K562 (cell line): ENCODE data around the gene PDZRN3. TPM values are rescaled to one million over a fixed set of nuclear protein-coding genes. Genes with fewer than 3 reads are reported as not detected.

ENCODE experiments used
- ATAC-seq: fragments of 200-7000 bp; cut with Tn5 transposase; 3 replicates; pipeline ENCODE4 v1.9.1; 2020; ENCODE audit warnings: moderate library complexity
- BruUV-seq: library from RNA; stranded (reverse); fragments of 400-500 nt; replicated peaks from 2 replicates; lab custom pipeline; 2021; lab: Mats Ljungman, UMichigan
- CTCF ChIA-PET: fragments of 300-600 bp; formaldehyde crosslinking; extraction: SDS; loops from one replicate; lab custom pipeline; 2021; ENCODE audit warnings: low intra/inter-chr PET ratio; lab: Yijun Ruan, JAX
- POLR2A ChIA-PET: fragments of 300-600, 350-650 bp; sonication (Branson Sonifier 250); formaldehyde crosslinking; extraction: SDS; loops from one replicate; lab custom pipeline; 2021; ENCODE audit warnings: antibody characterized with exemption, inconsistent platforms; lab: Yijun Ruan, JAX
- DNase-seq, 4 experiments: peaks; one replicate each; pipeline versions ENCODE4 v3.0.0 to v3.0.0-alpha.2; 2011 to 2018; ENCODE audit warnings: low spot score in 3 of 4, mixed read lengths in 3 of 4; ENCODE audit errors: extremely low read depth in 1 of 4
- FAIRE-seq: peaks from 2 replicates; lab custom pipeline; 2011; peaks lifted over from hg19 to GRCh38; lab: Jason Lieb, UNC
- H2AFZ ChIP-seq: 2 replicates; pipeline ENCODE4 v1.6.0; 2011; ENCODE audit warnings: low read depth, low read length, control low read depth, inconsistent platforms
- H3K27ac ChIP-seq: fragments of 200-600 bp; 3 replicates; pipeline ENCODE4 v1.8.0; 2011; ENCODE audit warnings: low read depth, mild to moderate bottlenecking, control low read depth, inconsistent platforms, low read length, moderate library complexity, mixed read lengths; ENCODE audit errors: extremely low read depth
- H3K27me3 ChIP-seq, 2 experiments: fragments of 300-600 bp in 1 of 2; 2 replicates in 1 of 2; 3 replicates in 1 of 2; pipeline versions ENCODE4 v1.6.0 to v1.8.0; 2011; ENCODE audit warnings: inconsistent platforms in 2 of 2, low read length in 2 of 2, mild to moderate bottlenecking in 1 of 2, mixed read lengths in 1 of 2, moderate library complexity in 1 of 2; ENCODE audit not compliant: control insufficient read depth in 2 of 2, insufficient read depth in 2 of 2
- H3K36me3 ChIP-seq: fragments of 300-600 bp; 3 replicates; pipeline ENCODE4 v1.8.0; 2011; ENCODE audit warnings: mild to moderate bottlenecking, low read length, inconsistent platforms; ENCODE audit not compliant: control insufficient read depth, insufficient read depth
- H3K4me1 ChIP-seq, 2 experiments: fragments of 200-600 bp in 1 of 2; replicated peaks in 1 of 2; 2 replicates in 1 of 2; 3 replicates in 1 of 2; pipeline versions ENCODE4 v1.5.1 to v1.8.0; 2011; ENCODE audit warnings: inconsistent platforms in 2 of 2, low read length in 2 of 2, mild to moderate bottlenecking in 1 of 2, mixed read lengths in 1 of 2, moderate library complexity in 1 of 2; ENCODE audit not compliant: control insufficient read depth in 2 of 2, insufficient read depth in 2 of 2
- H3K4me2 ChIP-seq: 2 replicates; pipeline ENCODE4 v1.6.1; 2011; ENCODE audit warnings: low read length, control low read depth, inconsistent platforms, mixed read lengths; ENCODE audit not compliant: insufficient read depth
- H3K4me3 ChIP-seq: fragments of 200-600 bp; sonication (generic), shearing (Covaris generic); 2 replicates; pipeline ENCODE4 v1.5.1; 2016; ENCODE audit warnings: control low read depth, inconsistent platforms
- H3K79me2 ChIP-seq: fragments of 200-600 bp; 3 replicates; pipeline ENCODE4 v1.8.0; 2011; ENCODE audit warnings: low read length, inconsistent platforms; ENCODE audit not compliant: control insufficient read depth, insufficient read depth
- H3K9ac ChIP-seq, 2 experiments: 2 replicates each; pipeline versions ENCODE4 v1.6.0 to v1.6.1; 2011; ENCODE audit warnings: low read depth in 2 of 2, low read length in 2 of 2, control low read depth in 1 of 2, inconsistent platforms in 1 of 2, mild to moderate bottlenecking in 1 of 2, mixed read lengths in 1 of 2; ENCODE audit not compliant: insufficient read depth in 1 of 2
- H3K9me1 ChIP-seq: one replicate; pipeline ENCODE4 v1.6.0; 2011; ENCODE audit warnings: inconsistent platforms, mild to moderate bottlenecking, low read length, moderate library complexity; ENCODE audit not compliant: control insufficient read depth, insufficient read depth
- H3K9me3 ChIP-seq: replicated peaks from 2 replicates; pipeline ENCODE4 v1.5.1; 2011; ENCODE audit warnings: low read depth, low read length, inconsistent platforms; ENCODE audit not compliant: control insufficient read depth, insufficient read depth
- H4K20me1 ChIP-seq: replicated peaks from 2 replicates; pipeline ENCODE4 v1.6.1; 2011; ENCODE audit warnings: low read length, inconsistent platforms, mixed read lengths; ENCODE audit not compliant: control insufficient read depth, insufficient read depth
- HNRNPK ChIP-seq: fragments of 200-400 bp; formaldehyde crosslinking; IDR thresholded peaks from one replicate; pipeline ENCODE4 v1.6.1; 2018; ENCODE audit warnings: mild to moderate bottlenecking, low read depth, low read length; ENCODE audit not compliant: poor library complexity, severe bottlenecking
- ILF3 ChIP-seq: fragments of 450-650 bp; IDR thresholded peaks from 2 replicates; pipeline ENCODE4 v1.6.1; 2018; ENCODE audit warnings: antibody characterized with exemption, mild to moderate bottlenecking, moderate library complexity, borderline replicate concordance
- KDM2B ChIP-seq: fragments of 250-450 bp; sonication (Bioruptor Pico); IDR thresholded peaks from 2 replicates; pipeline ENCODE4 v1.8.0; 2021; ENCODE audit warnings: mild to moderate bottlenecking, moderate library complexity
- MBD2 ChIP-seq: sonication (generic); IDR thresholded peaks from 2 replicates; pipeline ENCODE4 v1.6.1; 2016; ENCODE audit warnings: low read depth, borderline replicate concordance
- NFYB ChIP-seq: IDR thresholded peaks from 2 replicates; pipeline ENCODE4 v1.6.1; 2011; ENCODE audit warnings: mild to moderate bottlenecking, moderate library complexity; ENCODE audit not compliant: insufficient read length; ENCODE audit errors: extremely low read depth
- POLR2A ChIP-seq: fragments of 450-650 bp; conservative IDR thresholded peaks from 2 replicates; pipeline ENCODE4 v1.6.1; 2016
- PYGO2 ChIP-seq: fragments of 450-650 bp; IDR thresholded peaks from 2 replicates; pipeline ENCODE4 v1.6.1; 2016; ENCODE audit warnings: mild to moderate bottlenecking, missing genetic modification characterization, moderate library complexity, missing compliant biosample characterization
- RB1 ChIP-seq: fragments of 450-650 bp; IDR thresholded peaks from 2 replicates; pipeline ENCODE4 v1.6.1; 2017; ENCODE audit warnings: low read depth, mild to moderate bottlenecking
- SRSF7 ChIP-seq: fragments of 200-400 bp; formaldehyde crosslinking; optimal IDR thresholded peaks from 2 replicates; pipeline ENCODE3; 2017; ENCODE audit warnings: mild to moderate bottlenecking, low read depth, low read length
- U2AF2 ChIP-seq: fragments of 200-400 bp; formaldehyde crosslinking; optimal IDR thresholded peaks from 2 replicates; pipeline ENCODE3; 2017; ENCODE audit warnings: low read depth, mild to moderate bottlenecking, low read length
- ZBED1 ChIP-seq: IDR thresholded peaks from 2 replicates; pipeline ENCODE4 v1.6.1; 2014
- ZNF583 ChIP-seq: fragments of 250-450 bp; sonication (Bioruptor Pico); IDR thresholded peaks from 2 replicates; pipeline ENCODE4 v1.4.0; 2020
- ZNF766 ChIP-seq: fragments of 200-800 bp; sonication (Bioruptor generic); conservative IDR thresholded peaks from 2 replicates; pipeline ENCODE4 v1.6.1; 2016; ENCODE audit warnings: missing genetic modification characterization, missing compliant biosample characterization
- WGBS: fragments of 100-300 bp; shearing (Covaris generic); methylation state at CpG from one replicate; pipeline ENCODE4 v1.1.6; 2016; ENCODE audit warnings: low coverage, mixed read lengths; ENCODE audit not compliant: insufficient coverage; ENCODE audit errors: missing lambda C conversion rate; 5-methylcytosine and 5-hydroxymethylcytosine counted together
- in situ Hi-C: fragments of 300-500 bp; cut with MboI; formaldehyde crosslinking; loops from 4 replicates; pipeline ENCODE4 v1.15.0; 2018; ENCODE audit warnings: inconsistent platforms, mixed read lengths
- intact Hi-C: fragments of 100-400 bp; cut with micrococcal nuclease; formaldehyde crosslinking; loops from 2 replicates; pipeline ENCODE4 v1.14.2; 2022
- polyA plus RNA-seq, 8 experiments: library from polyadenylated mRNA; depleted of rRNA in 4 of 8; stranded (reverse) in 5 of 8; unstranded in 3 of 8; fragments of >200 nt; fragmentation: Nextera tagmentation in 2 of 8; fragmentation: Illumina TruSeq in 1 of 8; extraction: Ambion mirVana in 2 of 8; extraction: Trizol in 1 of 8; gene quantifications; 2 replicates each; pipeline versions ENCODE4 v1.2.1 to v1.2.3, GENCODE V29; 2011 to 2014; ENCODE audit warnings: inconsistent platforms in 1 of 8, missing spikeins in 1 of 8
- total RNA-seq, 7 experiments: library from RNA; depleted of rRNA in 6 of 7; stranded (reverse); fragments of >200 nt in 6 of 7; fragmentation: Illumina TruSeq in 2 of 7; extraction: Trizol in 2 of 7; gene quantifications; 2 replicates each; pipeline versions ENCODE4 v1.2.1 to v1.2.3, GENCODE V29; 2011 to 2021; ENCODE audit warnings: low replicate concordance in 1 of 7
- TF ChIP-seq, protein P1 (sequence below): fragments of 450-650 bp; formaldehyde crosslinking; IDR thresholded peaks from 2 replicates; pipeline ENCODE4 v1.4.0; 2022; ENCODE audit warnings: missing genetic modification characterization
- TF ChIP-seq, protein P2 (sequence below): sonication (generic); formaldehyde crosslinking; IDR thresholded peaks from 2 replicates; pipeline ENCODE4 v1.8.1; 2023; ENCODE audit warnings: mild to moderate bottlenecking, missing genetic modification reagents
- TF ChIP-seq, protein P3 (sequence below): sonication (generic); formaldehyde crosslinking; IDR thresholded peaks from 2 replicates; pipeline ENCODE4 v1.8.0; 2022; ENCODE audit warnings: missing genetic modification reagents, mild to moderate bottlenecking, borderline replicate concordance

PDZRN3 gene
- total and polyA plus RNA-seq, 9 of the 15 experiments (the other 6 are each of a cell fraction or from before 2014, with no cell fraction given), result 0.16 TPM; not detected in 8

DNA sequence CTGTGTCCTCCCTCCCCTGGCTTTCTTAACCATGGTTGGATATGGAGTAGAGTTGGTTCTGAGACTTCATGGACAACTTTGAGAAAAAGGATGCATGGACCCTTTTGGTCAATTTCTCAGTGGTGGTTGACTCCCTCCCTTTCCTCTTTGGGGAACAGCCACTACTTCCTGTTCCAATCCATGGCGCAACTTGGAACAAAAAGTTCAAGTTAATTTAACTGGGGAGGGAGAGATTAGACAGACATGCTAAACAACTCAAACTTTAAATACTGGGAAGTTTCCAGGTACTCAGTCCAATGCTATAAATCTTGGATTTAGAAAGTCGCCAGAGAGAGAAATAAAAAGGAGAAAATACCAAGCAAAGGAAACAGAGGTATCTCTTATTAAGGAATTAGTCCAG lies 202.2 kb downstream of the PDZRN3 start (continued):
- TF ChIP-seq, protein P1, sequence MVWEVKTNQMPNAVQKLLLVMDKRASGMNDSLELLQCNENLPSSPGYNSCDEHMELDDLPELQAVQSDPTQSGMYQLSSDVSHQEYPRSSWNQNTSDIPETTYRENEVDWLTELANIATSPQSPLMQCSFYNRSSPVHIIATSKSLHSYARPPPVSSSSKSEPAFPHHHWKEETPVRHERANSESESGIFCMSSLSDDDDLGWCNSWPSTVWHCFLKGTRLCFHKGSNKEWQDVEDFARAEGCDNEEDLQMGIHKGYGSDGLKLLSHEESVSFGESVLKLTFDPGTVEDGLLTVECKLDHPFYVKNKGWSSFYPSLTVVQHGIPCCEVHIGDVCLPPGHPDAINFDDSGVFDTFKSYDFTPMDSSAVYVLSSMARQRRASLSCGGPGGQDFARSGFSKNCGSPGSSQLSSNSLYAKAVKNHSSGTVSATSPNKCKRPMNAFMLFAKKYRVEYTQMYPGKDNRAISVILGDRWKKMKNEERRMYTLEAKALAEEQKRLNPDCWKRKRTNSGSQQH (CRISPR knock-in tag), result no peak

DNA sequence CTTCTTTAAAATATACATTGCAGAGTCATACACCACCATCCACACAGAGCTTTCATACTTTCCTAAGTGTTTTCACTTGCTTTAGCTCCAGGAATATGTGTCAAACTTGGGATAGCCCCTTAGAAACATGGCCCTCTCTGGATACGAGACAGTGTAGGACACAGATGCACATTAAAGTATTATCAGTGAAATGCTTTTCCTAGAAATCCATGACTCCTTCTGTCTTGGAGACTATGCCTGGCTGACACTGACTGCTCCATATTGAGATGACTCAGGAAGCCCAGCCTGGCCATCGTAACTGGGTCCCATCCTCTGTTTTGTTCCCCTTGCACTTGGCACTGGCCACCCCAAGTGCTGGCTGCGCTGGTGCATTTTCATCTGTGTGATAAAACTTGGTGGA lies 204.8 kb downstream of the PDZRN3 start:
- no peak for DNase-seq
- Histone ChIP-seq H3K9me1 (no peaks in the 10 kb centered on the region), H3K79me2 (no peaks in the 10 kb centered on the region), H3K4me2 (no peak overlapping the region), H3K4me1 (no peaks in the 10 kb centered on the region), H3K9me3 (no peaks in the 10 kb centered on the region), H3K4me3 (no peak overlapping the region), H4K20me1 (no peaks in the 10 kb centered on the region), H2AFZ (no peak overlapping the region), H3K27ac (no peak overlapping the region), H3K36me3 (no peaks in the 10 kb centered on the region), H3K27me3 (no peaks in the 10 kb centered on the region), H3K9ac (no peak overlapping the region)
- ChIA-PET POLR2A (no interaction called here), CTCF (no interaction called here)
- FAIRE-seq, result no peak
- BruUV-seq, result no TSS peak
- 0% methylated on average over 3 of the region's 3 CpGs for WGBS
- intact Hi-C loops, result no loop called here
- no peak for TF ChIP-seq SRSF7
- TF ChIP-seq, protein P2, sequence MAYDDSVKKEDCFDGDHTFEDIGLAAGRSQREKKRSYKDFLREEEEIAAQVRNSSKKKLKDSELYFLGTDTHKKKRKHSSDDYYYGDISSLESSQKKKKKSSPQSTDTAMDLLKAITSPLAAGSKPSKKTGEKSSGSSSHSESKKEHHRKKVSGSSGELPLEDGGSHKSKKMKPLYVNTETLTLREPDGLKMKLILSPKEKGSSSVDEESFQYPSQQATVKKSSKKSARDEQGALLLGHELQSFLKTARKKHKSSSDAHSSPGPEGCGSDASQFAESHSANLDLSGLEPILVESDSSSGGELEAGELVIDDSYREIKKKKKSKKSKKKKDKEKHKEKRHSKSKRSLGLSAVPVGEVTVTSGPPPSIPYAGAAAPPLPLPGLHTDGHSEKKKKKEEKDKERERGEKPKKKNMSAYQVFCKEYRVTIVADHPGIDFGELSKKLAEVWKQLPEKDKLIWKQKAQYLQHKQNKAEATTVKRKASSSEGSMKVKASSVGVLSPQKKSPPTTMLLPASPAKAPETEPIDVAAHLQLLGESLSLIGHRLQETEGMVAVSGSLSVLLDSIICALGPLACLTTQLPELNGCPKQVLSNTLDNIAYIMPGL (CRISPR knock-in tag), result no peak
- TF ChIP-seq PYGO2 (tag), result no peak
- no peak for TF ChIP-seq RB1
- TF ChIP-seq ZBED1, result no peak
- TF ChIP-seq ILF3, result no peak
- TF ChIP-seq POLR2A, result no peak
- no peak for TF ChIP-seq MBD2
- no peak for TF ChIP-seq HNRNPK
- TF ChIP-seq KDM2B, result no peak
- no peak for TF ChIP-seq NFYB
- no peak for TF ChIP-seq U2AF2
- TF ChIP-seq, protein P3, sequence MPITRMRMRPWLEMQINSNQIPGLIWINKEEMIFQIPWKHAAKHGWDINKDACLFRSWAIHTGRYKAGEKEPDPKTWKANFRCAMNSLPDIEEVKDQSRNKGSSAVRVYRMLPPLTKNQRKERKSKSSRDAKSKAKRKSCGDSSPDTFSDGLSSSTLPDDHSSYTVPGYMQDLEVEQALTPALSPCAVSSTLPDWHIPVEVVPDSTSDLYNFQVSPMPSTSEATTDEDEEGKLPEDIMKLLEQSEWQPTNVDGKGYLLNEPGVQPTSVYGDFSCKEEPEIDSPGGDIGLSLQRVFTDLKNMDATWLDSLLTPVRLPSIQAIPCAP, result no peak
- TF ChIP-seq ZNF583 (CRISPR knock-in tag), result no peak
- no peak for TF ChIP-seq ZNF766
- no peak for ATAC-seq
- in situ Hi-C loops, result no loop called here
